HepG2 (cell line): ENCODE measurements around the gene EGFL8. TPM values are rescaled to one million over a fixed set of nuclear protein-coding genes. Genes with fewer than 3 reads are reported as not detected.
A peak's percentile ranks its signal among the peaks of the same experiment; 100 is the strongest.

Experiments used
- ATAC-seq: fragments of 200-7000 bp; cut with Tn5 transposase; 3 replicates; pipeline ENCODE4 v1.9.1; 2020; ENCODE audit warnings: mild to moderate bottlenecking, moderate library complexity
- BruUV-seq: library from RNA; stranded (reverse); fragments of 400-500 nt; replicated peaks from 2 replicates; lab custom pipeline; 2021; lab: Mats Ljungman, UMichigan
- CTCF ChIA-PET: fragments of 300-600 bp; formaldehyde crosslinking; extraction: SDS; loops from one replicate; lab custom pipeline; 2021; ENCODE audit warnings: low total read pairs, inconsistent platforms, low intra/inter-chr PET ratio; lab: Yijun Ruan, JAX
- POLR2A ChIA-PET: fragments of 350-600 bp; sonication (Branson Sonifier 250); formaldehyde crosslinking; loops from one replicate; lab custom pipeline; 2020; ENCODE audit warnings: antibody characterized with exemption, inconsistent platforms; lab: Yijun Ruan, JAX
- DNase-seq: peaks from one replicate; pipeline ENCODE4 v3.0.0-alpha.2; 2015; ENCODE audit warnings: low spot score
- FAIRE-seq: peaks from 3 replicates; lab custom pipeline; 2011; peaks lifted over from hg19 to GRCh38; lab: Jason Lieb, UNC
- H2AFZ ChIP-seq: one replicate; pipeline ENCODE4 v1.6.1; 2011; ENCODE audit warnings: low read length, inconsistent platforms
- H3K27ac ChIP-seq: fragments of 300-600 bp; 3 replicates; pipeline ENCODE4 v1.8.0; 2011; ENCODE audit warnings: mixed run types, mild to moderate bottlenecking, mixed read lengths, low read length, inconsistent platforms; ENCODE audit not compliant: insufficient read depth; ENCODE audit errors: extremely low read length
- H3K27me3 ChIP-seq, 2 experiments: fragments of 200-600 bp in 1 of 2; 2 replicates in 1 of 2; 3 replicates in 1 of 2; pipeline versions ENCODE4 v1.6.0 to v1.8.0; 2011; ENCODE audit warnings: low read length in 2 of 2, mild to moderate bottlenecking in 2 of 2, moderate library complexity in 2 of 2, inconsistent platforms in 1 of 2; ENCODE audit not compliant: insufficient read depth in 2 of 2, control insufficient read depth in 1 of 2
- H3K36me3 ChIP-seq, 2 experiments: fragments of 200-600 bp in 1 of 2; replicated peaks in 1 of 2; 2 replicates in 1 of 2; 3 replicates in 1 of 2; pipeline versions ENCODE4 v1.5.1 to v1.8.0; 2011; ENCODE audit warnings: low read length in 2 of 2, inconsistent platforms in 1 of 2; ENCODE audit not compliant: insufficient read depth in 2 of 2, control insufficient read depth in 1 of 2
- H3K4me1 ChIP-seq: 2 replicates; pipeline ENCODE4 v1.5.1; 2012; ENCODE audit warnings: low read length, inconsistent platforms; ENCODE audit not compliant: insufficient read depth
- H3K4me2 ChIP-seq: 2 replicates; pipeline ENCODE4 v1.6.0; 2011; ENCODE audit warnings: low read depth, low read length, inconsistent platforms
- H3K4me3 ChIP-seq, 3 experiments: fragments of 200-600 bp in 1 of 3; sonication (generic), shearing (Covaris generic) in 1 of 3; replicated peaks in 1 of 3; 2 replicates each; pipeline ENCODE4 v1.5.1; 2011 to 2016; ENCODE audit warnings: low read length in 3 of 3, inconsistent platforms in 2 of 3, low read depth in 2 of 3, mild to moderate bottlenecking in 2 of 3, control low read depth in 1 of 3, mixed read lengths in 1 of 3; ENCODE audit not compliant: insufficient read depth in 1 of 3
- H3K79me2 ChIP-seq: one replicate; pipeline ENCODE4 v1.6.1; 2011; ENCODE audit warnings: low read length, inconsistent platforms; ENCODE audit not compliant: insufficient read depth
- H3K9ac ChIP-seq: 2 replicates; pipeline ENCODE4 v1.6.0; 2011; ENCODE audit warnings: mild to moderate bottlenecking, low read depth, low read length, inconsistent platforms; ENCODE audit not compliant: insufficient read depth
- H3K9me3 ChIP-seq: 2 replicates; pipeline ENCODE4 v1.5.1; 2012; ENCODE audit warnings: mild to moderate bottlenecking, low read length
- H4K20me1 ChIP-seq: 2 replicates; pipeline ENCODE4 v1.6.0; 2011; ENCODE audit warnings: inconsistent platforms, mild to moderate bottlenecking, low read length, moderate library complexity; ENCODE audit not compliant: insufficient read depth
- ADNP ChIP-seq: sonication (generic); formaldehyde crosslinking; IDR thresholded peaks from 2 replicates; pipeline ENCODE4 v1.4.0; 2020; ENCODE audit warnings: missing genetic modification reagents
- FOXC1 ChIP-seq: sonication (generic); formaldehyde crosslinking; IDR thresholded peaks from 2 replicates; pipeline ENCODE4 v1.8.0; 2022; ENCODE audit warnings: mild to moderate bottlenecking, missing genetic modification reagents, borderline replicate concordance
- ZNF546 ChIP-seq: sonication (generic); formaldehyde crosslinking; conservative IDR thresholded peaks from 2 replicates; pipeline ENCODE4 v1.8.1; 2023; ENCODE audit warnings: mild to moderate bottlenecking, missing genetic modification reagents
- ZNF549 ChIP-seq: sonication (generic); formaldehyde crosslinking; IDR thresholded peaks from 2 replicates; pipeline ENCODE4 v1.5.0; 2020; ENCODE audit warnings: missing genetic modification reagents
- ZNF567 ChIP-seq: sonication (generic); formaldehyde crosslinking; IDR thresholded peaks from 2 replicates; pipeline ENCODE4 v1.8.1; 2023; ENCODE audit warnings: mild to moderate bottlenecking, missing genetic modification reagents, borderline replicate concordance
- WGBS: methylation state at CpG from one replicate; pipeline ENCODE4 v1.1.6; 2017; ENCODE audit warnings: low lambda C conversion rate; 5-methylcytosine and 5-hydroxymethylcytosine counted together
- in situ Hi-C: cut with HindIII; loops from 2 replicates; pipeline ENCODE4 v1.10.0; 2017; ENCODE audit warnings: low pct_unique_long_range_greater_than_20kb; ENCODE audit not compliant: extremely low pct_ligation_motif_present
- intact Hi-C: fragments of 100-400 bp; cut with micrococcal nuclease; formaldehyde crosslinking; loops from one replicate; pipeline ENCODE4 v1.10.0; 2022; ENCODE audit not compliant: unreplicated experiment
- polyA plus RNA-seq, 8 experiments: library from polyadenylated mRNA; depleted of rRNA in 3 of 8; stranded (reverse) in 7 of 8; unstranded in 1 of 8; fragments of >200 nt; fragmentation: Illumina TruSeq in 4 of 8; extraction: Trizol in 4 of 8; gene quantifications; 2 replicates each; pipeline versions ENCODE4 v1.2.1 to v1.2.3, GENCODE V29; 2011 to 2016; ENCODE audit warnings: low read depth in 4 of 8, missing spikeins in 1 of 8, mixed read lengths in 1 of 8; ENCODE audit not compliant: insufficient read depth in 1 of 8
- total RNA-seq, 5 experiments: library from RNA; depleted of rRNA; stranded (reverse); fragments of >200 nt; fragmentation: Illumina TruSeq; extraction: Trizol; gene quantifications; 2 replicates each; pipeline ENCODE4 v1.2.3, GENCODE V29; 2016; ENCODE audit warnings: low read depth in 1 of 5
- TF ChIP-seq, protein P1 (sequence below): sonication (generic); formaldehyde crosslinking; IDR thresholded peaks from 2 replicates; pipeline ENCODE4 v1.4.0; 2020; ENCODE audit warnings: mild to moderate bottlenecking, missing genetic modification reagents
- TF ChIP-seq, protein P2 (sequence below): sonication (generic); formaldehyde crosslinking; IDR thresholded peaks from 2 replicates; pipeline ENCODE4 v1.8.0; 2022; ENCODE audit warnings: missing genetic modification reagents, mild to moderate bottlenecking, borderline replicate concordance
- TF ChIP-seq, protein P3 (sequence below): sonication (generic); formaldehyde crosslinking; IDR thresholded peaks from 2 replicates; pipeline ENCODE4 v1.5.1; 2020; ENCODE audit warnings: missing genetic modification reagents, mild to moderate bottlenecking, borderline replicate concordance
- TF ChIP-seq, protein P4 (sequence below): sonication (generic); formaldehyde crosslinking; IDR thresholded peaks from 2 replicates; pipeline ENCODE4 v1.5.0; 2020; ENCODE audit warnings: mild to moderate bottlenecking, missing genetic modification reagents, borderline replicate concordance

Gene EGFL8
- total and polyA plus RNA-seq, 2 of the 13 experiments (the other 11 are each of a cell fraction or from before 2014, with no cell fraction given), result 10.0 to 11.5 TPM

DNA sequence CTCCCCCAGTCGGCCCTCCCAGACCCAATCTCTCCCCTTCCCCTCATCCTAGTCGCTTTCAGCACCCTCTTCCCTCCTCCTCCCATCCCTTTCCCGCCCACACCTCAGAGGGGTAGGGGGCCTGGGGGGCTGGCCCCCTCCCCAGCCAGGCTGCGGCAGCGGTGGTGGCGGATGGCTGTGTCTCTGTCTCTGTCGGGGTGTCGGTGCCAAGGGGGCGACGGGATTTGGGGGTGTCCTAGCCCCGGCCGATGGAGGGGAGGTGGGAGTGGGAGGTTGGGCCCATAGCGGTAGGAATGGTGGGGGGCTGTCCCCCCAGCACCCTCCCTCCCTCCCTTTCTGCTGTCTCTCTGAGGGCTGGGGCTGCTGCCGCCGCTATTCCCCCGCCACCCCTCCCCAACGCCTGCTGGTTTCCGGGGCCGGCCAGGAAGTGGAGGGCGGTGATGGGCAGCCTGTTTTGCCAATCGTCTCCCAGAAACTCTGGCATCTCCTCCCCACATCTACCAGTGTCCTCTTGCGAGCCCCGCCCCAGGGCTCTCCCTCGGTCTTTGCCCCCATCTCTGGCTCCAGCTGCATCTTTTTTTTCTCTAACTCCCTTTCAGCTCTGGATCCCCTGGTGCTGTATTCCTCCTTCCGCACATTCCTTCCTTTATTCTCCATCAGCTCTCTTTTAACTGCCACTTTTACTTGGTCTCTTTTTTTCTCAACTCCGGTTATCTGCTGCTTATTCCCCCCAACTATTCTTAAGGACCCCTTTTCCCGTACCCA, 11.5 kb downstream of the EGFL8 start, which contains the start of gene AGPAT1:
Gene AGPAT1 (minus strand): TSS at position 374 of the 765 bp plus-strand sequence. CDS start 4,588 bp downstream, outside the sequence.
- no peak within 1 kb of the TSS for H2AFZ ChIP-seq
- in situ Hi-C loops (no loop called here), intact Hi-C loops (loop anchor here (2.0 to 5.0 kb wide), 2 partner anchors 57 to 1091 kb away; no protein-coding TSS in a partner anchor)
- ATAC-seq (peak; percentile 76), DNase-seq (peak; percentile 95), FAIRE-seq (peak; percentile 26)
- 1% methylated on average over 19 of the region's 27 CpGs for WGBS
- H3K4me2 ChIP-seq, result peak within 1 kb of the TSS; percentile 98
- BruUV-seq, result no TSS peak
- peak within 1 kb of the TSS; percentile 97 for H3K27ac ChIP-seq
- ChIA-PET CTCF (no interaction called here), POLR2A (interaction anchor here (0.7 to 5.8 kb wide), 12 partner anchors 8 to 795 kb away, joined by 3 to 127 read pairs (median 9); partner anchors contain the start of genes ATF6B, FKBPL, GPSM3 and PBX2)
- H3K9ac ChIP-seq, result peak within 1 kb of the TSS; percentile 92
- H3K27me3 ChIP-seq, result no peaks in the 10 kb centered on the region; a peak in 1 of 5 replicates
- H3K9me3 ChIP-seq, result no peaks in the 10 kb centered on the region
- no peaks in the 10 kb centered on the region for H4K20me1 ChIP-seq
- peaks cover 9 to 18% of the 10 kb centered on the region in 2 experiments for H3K36me3 ChIP-seq
- peaks cover 56% of the 10 kb centered on the region for H3K79me2 ChIP-seq
- H3K4me1 ChIP-seq, result peaks cover 60% of the 10 kb centered on the region
- H3K4me3 ChIP-seq, result peak within 1 kb of the TSS; percentile 96 to 98 (median 98)
- no peak for TF ChIP-seq ZNF567 (CRISPR knock-in tag)
- TF ChIP-seq, protein P1, sequence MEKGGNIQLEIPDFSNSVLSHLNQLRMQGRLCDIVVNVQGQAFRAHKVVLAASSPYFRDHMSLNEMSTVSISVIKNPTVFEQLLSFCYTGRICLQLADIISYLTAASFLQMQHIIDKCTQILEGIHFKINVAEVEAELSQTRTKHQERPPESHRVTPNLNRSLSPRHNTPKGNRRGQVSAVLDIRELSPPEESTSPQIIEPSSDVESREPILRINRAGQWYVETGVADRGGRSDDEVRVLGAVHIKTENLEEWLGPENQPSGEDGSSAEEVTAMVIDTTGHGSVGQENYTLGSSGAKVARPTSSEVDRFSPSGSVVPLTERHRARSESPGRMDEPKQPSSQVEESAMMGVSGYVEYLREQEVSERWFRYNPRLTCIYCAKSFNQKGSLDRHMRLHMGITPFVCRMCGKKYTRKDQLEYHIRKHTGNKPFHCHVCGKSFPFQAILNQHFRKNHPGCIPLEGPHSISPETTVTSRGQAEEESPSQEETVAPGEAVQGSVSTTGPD (CRISPR knock-in tag), result 0 out of 2 replicates have a peak, but pooled peaks have one; percentile 65
- TF ChIP-seq, protein P2, sequence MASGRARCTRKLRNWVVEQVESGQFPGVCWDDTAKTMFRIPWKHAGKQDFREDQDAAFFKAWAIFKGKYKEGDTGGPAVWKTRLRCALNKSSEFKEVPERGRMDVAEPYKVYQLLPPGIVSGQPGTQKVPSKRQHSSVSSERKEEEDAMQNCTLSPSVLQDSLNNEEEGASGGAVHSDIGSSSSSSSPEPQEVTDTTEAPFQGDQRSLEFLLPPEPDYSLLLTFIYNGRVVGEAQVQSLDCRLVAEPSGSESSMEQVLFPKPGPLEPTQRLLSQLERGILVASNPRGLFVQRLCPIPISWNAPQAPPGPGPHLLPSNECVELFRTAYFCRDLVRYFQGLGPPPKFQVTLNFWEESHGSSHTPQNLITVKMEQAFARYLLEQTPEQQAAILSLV (CRISPR knock-in tag), result peak; percentile 96; the same call in 1 of the 2 replicates
- TF ChIP-seq ZNF549, result no peak
- TF ChIP-seq, protein P3, sequence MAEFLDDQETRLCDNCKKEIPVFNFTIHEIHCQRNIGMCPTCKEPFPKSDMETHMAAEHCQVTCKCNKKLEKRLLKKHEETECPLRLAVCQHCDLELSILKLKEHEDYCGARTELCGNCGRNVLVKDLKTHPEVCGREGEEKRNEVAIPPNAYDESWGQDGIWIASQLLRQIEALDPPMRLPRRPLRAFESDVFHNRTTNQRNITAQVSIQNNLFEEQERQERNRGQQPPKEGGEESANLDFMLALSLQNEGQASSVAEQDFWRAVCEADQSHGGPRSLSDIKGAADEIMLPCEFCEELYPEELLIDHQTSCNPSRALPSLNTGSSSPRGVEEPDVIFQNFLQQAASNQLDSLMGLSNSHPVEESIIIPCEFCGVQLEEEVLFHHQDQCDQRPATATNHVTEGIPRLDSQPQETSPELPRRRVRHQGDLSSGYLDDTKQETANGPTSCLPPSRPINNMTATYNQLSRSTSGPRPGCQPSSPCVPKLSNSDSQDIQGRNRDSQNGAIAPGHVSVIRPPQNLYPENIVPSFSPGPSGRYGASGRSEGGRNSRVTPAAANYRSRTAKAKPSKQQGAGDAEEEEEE (CRISPR knock-in tag), result no peak
- no peak for TF ChIP-seq ZNF546 (CRISPR knock-in tag)
- no peak for TF ChIP-seq ADNP (CRISPR knock-in tag)
- TF ChIP-seq FOXC1, result 0 out of 2 replicates have a peak, but pooled peaks have one; percentile 33
- TF ChIP-seq, protein P4, sequence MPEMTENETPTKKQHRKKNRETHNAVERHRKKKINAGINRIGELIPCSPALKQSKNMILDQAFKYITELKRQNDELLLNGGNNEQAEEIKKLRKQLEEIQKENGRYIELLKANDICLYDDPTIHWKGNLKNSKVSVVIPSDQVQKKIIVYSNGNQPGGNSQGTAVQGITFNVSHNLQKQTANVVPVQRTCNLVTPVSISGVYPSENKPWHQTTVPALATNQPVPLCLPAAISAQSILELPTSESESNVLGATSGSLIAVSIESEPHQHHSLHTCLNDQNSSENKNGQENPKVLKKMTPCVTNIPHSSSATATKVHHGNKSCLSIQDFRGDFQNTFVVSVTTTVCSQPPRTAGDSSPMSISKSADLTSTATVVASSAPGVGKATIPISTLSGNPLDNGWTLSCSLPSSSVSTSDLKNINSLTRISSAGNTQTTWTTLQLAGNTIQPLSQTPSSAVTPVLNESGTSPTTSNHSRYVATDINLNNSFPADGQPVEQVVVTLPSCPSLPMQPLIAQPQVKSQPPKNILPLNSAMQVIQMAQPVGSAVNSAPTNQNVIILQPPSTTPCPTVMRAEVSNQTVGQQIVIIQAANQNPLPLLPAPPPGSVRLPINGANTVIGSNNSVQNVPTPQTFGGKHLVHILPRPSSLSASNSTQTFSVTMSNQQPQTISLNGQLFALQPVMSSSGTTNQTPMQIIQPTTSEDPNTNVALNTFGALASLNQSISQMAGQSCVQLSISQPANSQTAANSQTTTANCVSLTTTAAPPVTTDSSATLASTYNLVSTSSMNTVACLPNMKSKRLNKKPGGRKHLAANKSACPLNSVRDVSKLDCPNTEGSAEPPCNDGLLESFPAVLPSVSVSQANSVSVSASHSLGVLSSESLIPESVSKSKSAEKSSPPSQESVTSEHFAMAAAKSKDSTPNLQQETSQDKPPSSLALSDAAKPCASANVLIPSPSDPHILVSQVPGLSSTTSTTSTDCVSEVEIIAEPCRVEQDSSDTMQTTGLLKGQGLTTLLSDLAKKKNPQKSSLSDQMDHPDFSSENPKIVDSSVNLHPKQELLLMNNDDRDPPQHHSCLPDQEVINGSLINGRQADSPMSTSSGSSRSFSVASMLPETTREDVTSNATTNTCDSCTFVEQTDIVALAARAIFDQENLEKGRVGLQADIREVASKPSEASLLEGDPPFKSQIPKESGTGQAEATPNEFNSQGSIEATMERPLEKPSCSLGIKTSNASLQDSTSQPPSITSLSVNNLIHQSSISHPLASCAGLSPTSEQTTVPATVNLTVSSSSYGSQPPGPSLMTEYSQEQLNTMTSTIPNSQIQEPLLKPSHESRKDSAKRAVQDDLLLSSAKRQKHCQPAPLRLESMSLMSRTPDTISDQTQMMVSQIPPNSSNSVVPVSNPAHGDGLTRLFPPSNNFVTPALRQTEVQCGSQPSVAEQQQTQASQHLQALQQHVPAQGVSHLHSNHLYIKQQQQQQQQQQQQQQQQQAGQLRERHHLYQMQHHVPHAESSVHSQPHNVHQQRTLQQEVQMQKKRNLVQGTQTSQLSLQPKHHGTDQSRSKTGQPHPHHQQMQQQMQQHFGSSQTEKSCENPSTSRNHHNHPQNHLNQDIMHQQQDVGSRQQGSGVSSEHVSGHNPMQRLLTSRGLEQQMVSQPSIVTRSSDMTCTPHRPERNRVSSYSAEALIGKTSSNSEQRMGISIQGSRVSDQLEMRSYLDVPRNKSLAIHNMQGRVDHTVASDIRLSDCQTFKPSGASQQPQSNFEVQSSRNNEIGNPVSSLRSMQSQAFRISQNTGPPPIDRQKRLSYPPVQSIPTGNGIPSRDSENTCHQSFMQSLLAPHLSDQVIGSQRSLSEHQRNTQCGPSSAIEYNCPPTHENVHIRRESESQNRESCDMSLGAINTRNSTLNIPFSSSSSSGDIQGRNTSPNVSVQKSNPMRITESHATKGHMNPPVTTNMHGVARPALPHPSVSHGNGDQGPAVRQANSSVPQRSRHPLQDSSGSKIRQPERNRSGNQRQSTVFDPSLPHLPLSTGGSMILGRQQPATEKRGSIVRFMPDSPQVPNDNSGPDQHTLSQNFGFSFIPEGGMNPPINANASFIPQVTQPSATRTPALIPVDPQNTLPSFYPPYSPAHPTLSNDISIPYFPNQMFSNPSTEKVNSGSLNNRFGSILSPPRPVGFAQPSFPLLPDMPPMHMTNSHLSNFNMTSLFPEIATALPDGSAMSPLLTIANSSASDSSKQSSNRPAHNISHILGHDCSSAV (CRISPR knock-in tag), result no peak
